ENCODE results near the gene SAYSD1. TPM values are rescaled to one million over a fixed set of nuclear protein-coding genes. Genes with fewer than 3 reads are reported as not detected.

Gene SAYSD1
- total and polyA plus RNA-seq, 7 donors: 4.8 to 12.4 (median 5.8) TPM

DNA sequence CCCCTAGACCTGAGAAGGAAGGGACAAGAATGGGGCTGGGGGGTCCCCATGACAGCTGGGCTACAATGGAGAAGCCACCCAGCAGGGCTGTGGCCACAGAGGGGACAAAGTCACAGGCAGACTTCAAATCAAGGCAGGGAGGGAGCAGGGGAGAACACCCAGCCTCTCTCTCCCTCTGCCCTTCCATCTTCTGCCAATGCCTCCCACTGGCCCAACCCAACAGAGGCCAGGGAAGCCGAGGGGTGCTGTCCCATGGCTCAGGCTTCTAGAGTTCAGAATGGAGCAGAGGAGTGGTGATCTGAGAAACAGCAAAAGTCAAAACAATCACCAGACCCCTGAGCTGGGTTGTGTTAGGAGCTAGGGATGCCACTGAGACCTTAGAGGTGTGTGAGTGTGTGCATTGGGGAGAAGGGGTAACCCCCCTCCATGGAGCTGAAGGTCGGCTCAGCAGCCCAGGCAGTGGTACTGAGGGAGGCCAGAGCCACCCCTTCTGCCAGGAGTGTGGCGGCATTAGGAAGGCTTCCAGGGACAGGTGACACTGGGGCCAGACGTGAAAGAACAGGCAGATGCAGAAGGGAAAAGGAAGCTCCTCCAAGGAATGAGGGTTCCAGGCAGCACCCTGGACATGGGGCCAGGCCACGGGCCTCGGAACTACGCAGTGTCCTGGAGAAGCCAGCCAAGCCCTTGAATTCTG lies 54.4 kb downstream of the SAYSD1 start:
- Histone ChIP-seq H3K4me3 (no peak overlapping the region), H3K27ac (no peak overlapping the region), H3K9me3 (no peaks in the 10 kb centered on the region), H3K27me3 (ENCODE audit: insufficient read depth in 3 of 3, low read length in 2 of 3) (no peaks in the 10 kb centered on the region), H3K36me3 (ENCODE audit: insufficient read depth in 1 of 2, low read depth in 1 of 2) (no peaks in the 10 kb centered on the region), H3K4me1 (no peaks in the 10 kb centered on the region)
- 50 to 73% (median 66%) methylated on average over 7 of the region's 7 CpGs for WGBS, 3 donors
- DNase-seq (no peak), ATAC-seq (no peak)
- intact Hi-C loops (cut with DNase I): no loop called here
- no peak for TF ChIP-seq CTCF (IDR thresholded peaks at IDR 0.05)

GRCh38 chr6:39059496-39060310 lies 55.3 kb downstream of the SAYSD1 start:
- intact Hi-C loops (cut with DNase I): no loop called here
- H3K27me3 ChIP-seq (ENCODE audit: insufficient read depth in 3 of 3, low read length in 2 of 3): no peaks in the 10 kb centered on the region
- no peaks in the 10 kb centered on the region for H3K4me1 ChIP-seq

DNA sequence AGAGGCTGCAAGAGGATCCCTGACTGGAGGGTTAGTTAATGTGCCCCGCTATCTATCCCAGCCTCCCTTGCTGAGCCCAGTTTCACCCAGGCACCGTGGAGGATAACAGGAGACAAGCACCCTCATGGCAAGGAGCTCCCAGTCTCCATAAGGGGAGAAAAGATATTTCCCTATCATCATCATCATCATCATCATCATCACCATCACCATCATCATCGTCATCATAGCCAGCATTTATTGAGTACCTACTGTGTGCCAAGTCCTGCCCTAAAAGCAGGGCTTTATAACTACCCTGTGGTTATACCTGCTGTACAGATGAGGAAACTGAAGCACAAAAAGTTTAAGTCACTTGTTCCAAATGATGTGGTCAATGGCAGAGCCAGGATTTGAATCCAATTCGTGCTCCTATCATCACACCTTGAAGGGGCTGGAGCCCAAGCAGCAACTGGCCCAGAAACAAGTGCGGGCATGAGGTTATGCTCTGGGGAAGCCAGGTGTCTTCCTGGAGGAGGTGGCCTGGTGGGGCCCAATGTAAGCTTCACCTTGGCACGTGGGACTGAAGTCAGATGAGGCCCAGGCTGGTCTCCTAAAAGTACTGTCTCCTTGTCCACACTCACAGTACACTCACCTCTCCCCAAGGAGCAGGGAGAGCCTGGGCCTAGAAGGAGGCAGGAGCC lies 56.4 kb downstream of the SAYSD1 start:
- ATAC-seq (no peak), DNase-seq (no peak)
- Histone ChIP-seq H3K36me3 (ENCODE audit: insufficient read depth in 1 of 2, low read depth in 1 of 2) (no peaks in the 10 kb centered on the region), H3K9me3 (no peaks in the 10 kb centered on the region), H3K4me3 (no peak overlapping the region), H3K27me3 (ENCODE audit: insufficient read depth in 3 of 3, low read length in 2 of 3) (no peaks in the 10 kb centered on the region), H3K4me1 (no peaks in the 10 kb centered on the region), H3K27ac (no peak overlapping the region)
- no peak for TF ChIP-seq CTCF (IDR thresholded peaks at IDR 0.05)
- intact Hi-C loops (cut with DNase I): no loop called here
- 70 to 77% (median 76%) methylated on average over 6 of the region's 6 CpGs for WGBS, 3 donors

More at GRCh38 chr6:39059496-39060310, 55.3 kb downstream of the SAYSD1 start:
- no peak for ATAC-seq
- no peak overlapping the region for H3K27ac ChIP-seq
- no peak for DNase-seq
- H3K4me3 ChIP-seq: no peak overlapping the region
- 59 to 67% (median 62%) methylated on average over 14 of the region's 14 CpGs for WGBS, 3 donors
- TF ChIP-seq CTCF (IDR thresholded peaks at IDR 0.05): no peak
- H3K9me3 ChIP-seq: no peaks in the 10 kb centered on the region
- no peaks in the 10 kb centered on the region for H3K36me3 ChIP-seq (ENCODE audit: insufficient read depth in 1 of 2, low read depth in 1 of 2)

GRCh38 chr6:39057251-39058155 lies 57.5 kb downstream of the SAYSD1 start:
- Histone ChIP-seq H3K27me3 (ENCODE audit: insufficient read depth in 3 of 3, low read length in 2 of 3) (peaks cover 0 to 5% (median 0%) of the 10 kb centered on the region in 3 donors), H3K36me3 (ENCODE audit: insufficient read depth in 1 of 2, low read depth in 1 of 2) (no peaks in the 10 kb centered on the region), H3K4me1 (no peaks in the 10 kb centered on the region), H3K4me3 (no peak overlapping the region), H3K9me3 (no peaks in the 10 kb centered on the region), H3K27ac (no peak overlapping the region)
- 66% methylated on average over 15 to 17 of the region's 17 CpGs for WGBS, 3 donors
- DNase-seq (no peak), ATAC-seq (no peak)
- intact Hi-C loops (cut with DNase I): no loop called here
- no peak for TF ChIP-seq CTCF (IDR thresholded peaks at IDR 0.05)
